HepG2 (cell line): ENCODE measurements around the gene MT1G. TPM values are rescaled to one million over a fixed set of nuclear protein-coding genes. Genes with fewer than 3 reads are reported as not detected.

ENCODE experiments used
- ADNP ChIP-seq: sonication (generic); formaldehyde crosslinking; IDR thresholded peaks from 2 replicates; pipeline ENCODE4 v1.4.0; 2020; ENCODE audit warnings: missing genetic modification reagents
- ARHGAP35 ChIP-seq: sonication (generic); formaldehyde crosslinking; IDR thresholded peaks from 2 replicates; pipeline ENCODE4 v1.9.0; 2022; ENCODE audit warnings: mild to moderate bottlenecking, inconsistent platforms, moderate library complexity, missing genetic modification reagents, borderline replicate concordance
- FUBP1 ChIP-seq: sonication (generic); formaldehyde crosslinking; IDR thresholded peaks from 2 replicates; pipeline ENCODE4 v1.5.1; 2020; ENCODE audit warnings: missing genetic modification reagents, mild to moderate bottlenecking, borderline replicate concordance
- GTF2F1 ChIP-seq: fragments of 150-350 bp; IDR thresholded peaks from 2 replicates; pipeline ENCODE4 v1.6.1; 2014; ENCODE audit warnings: low read length
- HMGA1 ChIP-seq: sonication (generic); formaldehyde crosslinking; conservative IDR thresholded peaks from 2 replicates; pipeline ENCODE4 v1.4.0; 2020; ENCODE audit warnings: missing genetic modification reagents
- MTA3 ChIP-seq: sonication (generic); formaldehyde crosslinking; IDR thresholded peaks from 2 replicates; pipeline ENCODE4 v1.4.0; 2020; ENCODE audit warnings: missing genetic modification reagents
- MXD4 ChIP-seq: IDR thresholded peaks from 2 replicates; pipeline ENCODE4 v1.6.1; 2016; ENCODE audit warnings: mild to moderate bottlenecking, missing biosample characterization, missing genetic modification reagents
- MYNN ChIP-seq: sonication (generic); formaldehyde crosslinking; IDR thresholded peaks from 2 replicates; pipeline ENCODE4 v1.4.0; 2020; ENCODE audit warnings: mild to moderate bottlenecking, low read depth, missing genetic modification reagents
- MZF1 ChIP-seq: sonication (generic); formaldehyde crosslinking; IDR thresholded peaks from 2 replicates; pipeline ENCODE4 v1.8.1; 2023; ENCODE audit warnings: mild to moderate bottlenecking, missing genetic modification reagents, borderline replicate concordance
- ZBTB21 ChIP-seq: sonication (generic); formaldehyde crosslinking; IDR thresholded peaks from 2 replicates; pipeline ENCODE4 v1.4.0; 2020; ENCODE audit warnings: missing genetic modification reagents
- ZBTB3 ChIP-seq: sonication (generic); formaldehyde crosslinking; IDR thresholded peaks from 2 replicates; pipeline ENCODE4 v1.4.0; 2020; ENCODE audit warnings: low read depth, mild to moderate bottlenecking, moderate library complexity, missing genetic modification reagents, borderline replicate concordance
- ZBTB42 ChIP-seq: sonication (generic); formaldehyde crosslinking; IDR thresholded peaks from 2 replicates; pipeline ENCODE4 v1.5.0; 2020; ENCODE audit warnings: mild to moderate bottlenecking, missing genetic modification reagents
- ZFP36 ChIP-seq: fragments of 150-350 bp; IDR thresholded peaks from 2 replicates; pipeline ENCODE4 v1.6.1; 2018; ENCODE audit warnings: borderline replicate concordance, low read length, low read depth; ENCODE audit not compliant: partially characterized antibody
- ZFP36L2 ChIP-seq: sonication (generic); formaldehyde crosslinking; IDR thresholded peaks from 2 replicates; pipeline ENCODE4 v1.4.0; 2020; ENCODE audit warnings: missing genetic modification reagents
- ZNF326 ChIP-seq: sonication (generic); formaldehyde crosslinking; IDR thresholded peaks from 2 replicates; pipeline ENCODE4 v1.4.0; 2020; ENCODE audit warnings: missing genetic modification reagents, borderline replicate concordance
- ZNF329 ChIP-seq: sonication (generic); formaldehyde crosslinking; IDR thresholded peaks from 2 replicates; pipeline ENCODE4 v1.9.0; 2021; ENCODE audit warnings: low read depth, mild to moderate bottlenecking, missing genetic modification reagents
- ZNF367 ChIP-seq: sonication (generic); formaldehyde crosslinking; IDR thresholded peaks from 2 replicates; pipeline ENCODE4 v1.4.0; 2020; ENCODE audit warnings: missing genetic modification reagents, borderline replicate concordance
- ZNF543 ChIP-seq: sonication (generic); formaldehyde crosslinking; IDR thresholded peaks from 2 replicates; pipeline ENCODE4 v1.4.0; 2020; ENCODE audit warnings: mild to moderate bottlenecking, missing genetic modification reagents
- ZNF549 ChIP-seq: sonication (generic); formaldehyde crosslinking; IDR thresholded peaks from 2 replicates; pipeline ENCODE4 v1.5.0; 2020; ENCODE audit warnings: missing genetic modification reagents
- polyA plus RNA-seq, 8 experiments: library from polyadenylated mRNA; depleted of rRNA in 3 of 8; stranded (reverse) in 7 of 8; unstranded in 1 of 8; fragments of >200 nt; fragmentation: Illumina TruSeq in 4 of 8; extraction: Trizol in 4 of 8; gene quantifications; 2 replicates each; pipeline versions ENCODE4 v1.2.1 to v1.2.3, GENCODE V29; 2011 to 2016; ENCODE audit warnings: low read depth in 4 of 8, missing spikeins in 1 of 8, mixed read lengths in 1 of 8; ENCODE audit not compliant: insufficient read depth in 1 of 8
- total RNA-seq, 5 experiments: library from RNA; depleted of rRNA; stranded (reverse); fragments of >200 nt; fragmentation: Illumina TruSeq; extraction: Trizol; gene quantifications; 2 replicates each; pipeline ENCODE4 v1.2.3, GENCODE V29; 2016; ENCODE audit warnings: low read depth in 1 of 5
- TF ChIP-seq, protein P1 (sequence below): sonication (generic); formaldehyde crosslinking; IDR thresholded peaks from 2 replicates; pipeline ENCODE4 v1.8.1; 2023; ENCODE audit warnings: mild to moderate bottlenecking, missing genetic modification reagents
- TF ChIP-seq, protein P2 (sequence below): sonication (generic); formaldehyde crosslinking; IDR thresholded peaks from 2 replicates; pipeline ENCODE4 v1.5.0; 2020; ENCODE audit warnings: missing genetic modification reagents

MT1G gene
- total and polyA plus RNA-seq, 2 of the 13 experiments (the other 11 are each of a cell fraction or from before 2014, with no cell fraction given), result 3.6 to 377 TPM

- TF ChIP-seq, protein P1, sequence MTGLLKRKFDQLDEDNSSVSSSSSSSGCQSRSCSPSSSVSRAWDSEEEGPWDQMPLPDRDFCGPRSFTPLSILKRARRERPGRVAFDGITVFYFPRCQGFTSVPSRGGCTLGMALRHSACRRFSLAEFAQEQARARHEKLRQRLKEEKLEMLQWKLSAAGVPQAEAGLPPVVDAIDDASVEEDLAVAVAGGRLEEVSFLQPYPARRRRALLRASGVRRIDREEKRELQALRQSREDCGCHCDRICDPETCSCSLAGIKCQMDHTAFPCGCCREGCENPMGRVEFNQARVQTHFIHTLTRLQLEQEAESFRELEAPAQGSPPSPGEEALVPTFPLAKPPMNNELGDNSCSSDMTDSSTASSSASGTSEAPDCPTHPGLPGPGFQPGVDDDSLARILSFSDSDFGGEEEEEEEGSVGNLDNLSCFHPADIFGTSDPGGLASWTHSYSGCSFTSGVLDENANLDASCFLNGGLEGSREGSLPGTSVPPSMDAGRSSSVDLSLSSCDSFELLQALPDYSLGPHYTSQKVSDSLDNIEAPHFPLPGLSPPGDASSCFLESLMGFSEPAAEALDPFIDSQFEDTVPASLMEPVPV (CRISPR knock-in tag), result 0 out of 2 replicates have a peak, but pooled peaks have one; percentile 36
- no peak for TF ChIP-seq ZBTB21
- no peak for TF ChIP-seq MYNN (CRISPR knock-in tag)
- TF ChIP-seq ZNF549 (CRISPR knock-in tag), result no peak
- no peak for TF ChIP-seq MXD4
- TF ChIP-seq MTA3 (CRISPR knock-in tag), result no peak
- no peak for TF ChIP-seq ARHGAP35 (CRISPR knock-in tag)
- no peak for TF ChIP-seq ZBTB3
- no peak for TF ChIP-seq ZFP36
- TF ChIP-seq ZBTB42, result no peak
- no peak for TF ChIP-seq ZNF543
- no peak for TF ChIP-seq ZNF329 (CRISPR knock-in tag)
- no peak for TF ChIP-seq FUBP1 (CRISPR knock-in tag)
- no peak for TF ChIP-seq ZFP36L2 (CRISPR knock-in tag)
- no peak for TF ChIP-seq MZF1 (CRISPR knock-in tag)
- TF ChIP-seq ZNF367, result no peak
- TF ChIP-seq HMGA1 (CRISPR knock-in tag), result no peak
- TF ChIP-seq ADNP (CRISPR knock-in tag), result no peak
- TF ChIP-seq ZNF326, result no peak
- TF ChIP-seq, protein P2, sequence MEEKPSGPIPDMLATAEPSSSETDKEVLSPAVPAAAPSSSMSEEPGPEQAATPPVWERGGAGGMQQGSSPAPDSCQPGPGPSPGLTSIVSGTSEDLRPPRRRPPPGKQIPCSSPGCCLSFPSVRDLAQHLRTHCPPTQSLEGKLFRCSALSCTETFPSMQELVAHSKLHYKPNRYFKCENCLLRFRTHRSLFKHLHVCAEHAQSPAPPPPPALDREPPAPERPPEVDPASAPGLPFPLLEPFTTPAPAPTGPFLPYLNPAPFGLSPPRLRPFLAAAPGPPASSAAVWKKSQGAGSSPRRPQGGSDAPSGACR (CRISPR knock-in tag), result peak; percentile 33; the same call in 1 of the 2 replicates
- no peak for TF ChIP-seq GTF2F1
These were observed 10.1 kb downstream of the MT1G start, which contains the start of gene MT1F (continued) for GRCh38 chr16:56657555-56658326.
